Ovary (tissue), 9 donors: ENCODE measurements around the gene NFE2L3. TPM values are rescaled to one million over a fixed set of nuclear protein-coding genes. Genes with fewer than 3 reads are reported as not detected.

Source experiments
- DNase-seq, 5 donors: peaks; one replicate each; pipeline ENCODE4 v3.0.0-alpha.2; 2019 to 2020
- H3K27ac ChIP-seq, 2 donors: fragments of 200-600 bp; one replicate each; pipeline versions ENCODE4 v1.5.1 to v1.8.0; 2019 to 2022
- H3K27me3 ChIP-seq: fragments of 200-600 bp; one replicate; pipeline ENCODE4 v1.8.0; 2022
- H3K36me3 ChIP-seq: fragments of 200-600 bp; sonication (generic); one replicate; pipeline ENCODE4 v1.5.1; 2019
- H3K4me1 ChIP-seq: one replicate; pipeline ENCODE4 v1.8.1; 2013; ENCODE audit warnings: mild to moderate bottlenecking, moderate library complexity; ENCODE audit not compliant: insufficient read depth
- H3K4me3 ChIP-seq: fragments of 200-600 bp; sonication (generic); one replicate; pipeline ENCODE4 v1.5.1; 2017
- H3K9me3 ChIP-seq, 2 donors: fragments of 200-600 bp in 1 of 2; sonication (generic) in 1 of 2; one replicate each; pipeline versions ENCODE4 v1.5.1 to v1.8.1; 2013 to 2019; ENCODE audit warnings: mild to moderate bottlenecking in 1 of 2, moderate library complexity in 1 of 2
- CTCF ChIP-seq, 3 donors: fragments of 450-650 bp in 2 of 3; fragments of 200-600 bp in 1 of 3; IDR thresholded peaks; one replicate each; pipeline versions ENCODE4 v1.5.1 to v1.8.0; 2016 to 2022; ENCODE audit warnings: antibody characterized with exemption in 3 of 3, mild to moderate bottlenecking in 1 of 3
- EP300 ChIP-seq: sonication (generic); formaldehyde crosslinking; IDR thresholded peaks from one replicate; pipeline ENCODE4 v1.6.1; 2017; ENCODE audit warnings: antibody characterized with exemption
- POLR2A ChIP-seq: fragments of 450-650 bp; IDR thresholded peaks from one replicate; pipeline ENCODE4 v1.6.1; 2017; ENCODE audit warnings: antibody characterized with exemption, mild to moderate bottlenecking, moderate library complexity
- WGBS, 3 donors: extraction: QIAGEN DNeasy Blood & Tissue Kit in 1 of 3; methylation state at CpG; one replicate each; pipeline versions ENCODE4 v1.1.5 to v1.1.7; 2013 to 2017; 5-methylcytosine and 5-hydroxymethylcytosine counted together
- intact Hi-C, 4 donors: fragments of 100-400 bp; cut with DNase I; formaldehyde crosslinking; loops; one replicate each; pipeline versions ENCODE4 v1.11.0 to v1.15.1; 2022 to 2023
- polyA plus RNA-seq, 2 donors: library from polyadenylated mRNA; stranded (reverse); fragments of 200-250 nt in 1 of 2; fragments of 350-450 nt in 1 of 2; fragmentation: Illumina TruSeq in 1 of 2; extraction: RNeasy Lipid Tissue Mini Kit (QIAGEN cat#74804) in 1 of 2; gene quantifications; one replicate each; pipeline ENCODE4 v1.2.3, GENCODE V29; 2013 to 2014
- total RNA-seq, 7 donors: library from RNA; depleted of rRNA in 2 of 7; stranded (reverse); fragments of >200 nt in 2 of 7; fragmentation: NEBNext Ultra II Directional in 3 of 7; extraction: Animal tissue kit (Norgen Biotek cat#: 25700) in 3 of 7; gene quantifications; one replicate each; pipeline versions ENCODE4 v1.1.0 to v1.2.4, GENCODE V29; 2016 to 2023
- donor health status: DM: no; HTN: no; CAD: no; lungs with moderate emphysema.
- donor health status: DM: no; HTN: no; CAD: no.
- donor health status: Bipolar disorder and iron deficiency.
- donor health status: DM: yes; HTN: yes; CAD: no.
- donor health status: DM: no; HTN: no; CAD: no.
- donor health status: DM: yes; HTN: yes; CAD: no.

NFE2L3 gene
- total and polyA plus RNA-seq, 9 donors, result 0.45 to 6.1 (median 1.1) TPM

DNA sequence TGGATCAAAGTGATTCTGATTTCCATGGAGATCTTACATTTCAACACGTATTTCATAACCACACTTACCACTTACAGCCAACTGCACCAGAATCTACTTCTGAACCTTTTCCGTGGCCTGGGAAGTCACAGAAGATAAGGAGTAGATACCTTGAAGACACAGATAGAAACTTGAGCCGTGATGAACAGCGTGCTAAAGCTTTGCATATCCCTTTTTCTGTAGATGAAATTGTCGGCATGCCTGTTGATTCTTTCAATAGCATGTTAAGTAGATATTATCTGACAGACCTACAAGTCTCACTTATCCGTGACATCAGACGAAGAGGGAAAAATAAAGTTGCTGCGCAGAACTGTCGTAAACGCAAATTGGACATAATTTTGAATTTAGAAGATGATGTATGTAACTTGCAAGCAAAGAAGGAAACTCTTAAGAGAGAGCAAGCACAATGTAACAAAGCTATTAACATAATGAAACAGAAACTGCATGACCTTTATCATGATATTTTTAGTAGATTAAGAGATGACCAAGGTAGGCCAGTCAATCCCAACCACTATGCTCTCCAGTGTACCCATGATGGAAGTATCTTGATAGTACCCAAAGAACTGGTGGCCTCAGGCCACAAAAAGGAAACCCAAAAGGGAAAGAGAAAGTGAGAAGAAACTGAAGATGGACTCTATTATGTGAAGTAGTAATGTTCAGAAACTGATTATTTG lies 33.3 kb downstream of the NFE2L3 start:
- no peak overlapping the region for H3K27ac ChIP-seq
- intact Hi-C loops, result no loop called here

GRCh38 chr7:26185844-26186180 lies 33.8 kb downstream of the NFE2L3 start:
- Histone ChIP-seq H3K36me3 (no peaks in the 10 kb centered on the region), H3K27ac (no peak overlapping the region), H3K9me3 (no peaks in the 10 kb centered on the region), H3K27me3 (no peaks in the 10 kb centered on the region), H3K4me3 (no peak overlapping the region), H3K4me1 (no peaks in the 10 kb centered on the region)
- no peak for TF ChIP-seq POLR2A
- TF ChIP-seq CTCF (IDR thresholded peaks at IDR 0.05), result no peak
- no peak for TF ChIP-seq EP300
- 92 to 96% (median 93%) methylated on average over 1 of the region's 1 CpG for WGBS, 3 donors
- intact Hi-C loops, result no loop called here
- DNase-seq, result no peak

More for the DNA sequence above, 33.3 kb downstream of the NFE2L3 start:
- H3K27me3 ChIP-seq, result no peaks in the 10 kb centered on the region
- TF ChIP-seq CTCF (IDR thresholded peaks at IDR 0.05) (no peak), POLR2A (no peak), EP300 (no peak)
- WGBS, 3 donors, result 80 to 88% (median 85%) methylated on average over 10 of the region's 10 CpGs
- H3K36me3 ChIP-seq, result no peaks in the 10 kb centered on the region
- no peak for DNase-seq
- H3K4me1 ChIP-seq, result no peaks in the 10 kb centered on the region
- H3K9me3 ChIP-seq, result no peaks in the 10 kb centered on the region
- H3K4me3 ChIP-seq, result no peak overlapping the region

- intact Hi-C loops, result no loop called here
- DNase-seq, result no peak
- 66 to 74% (median 69%) methylated on average over 5 of the region's 5 CpGs for WGBS, 3 donors
- Histone ChIP-seq H3K27me3 (no peaks in the 10 kb centered on the region), H3K4me3 (no peak overlapping the region), H3K36me3 (peaks cover 5% of the 10 kb centered on the region), H3K9me3 (no peaks in the 10 kb centered on the region), H3K4me1 (no peaks in the 10 kb centered on the region), H3K27ac (no peak overlapping the region)
- TF ChIP-seq CTCF (IDR thresholded peaks at IDR 0.05), result no peak
Measured at GRCh38 chr7:26186364-26187311, 34.6 kb downstream of the NFE2L3 start.

- Histone ChIP-seq H3K27ac (no peak overlapping the region), H3K4me1 (no peaks in the 10 kb centered on the region), H3K4me3 (no peak overlapping the region), H3K36me3 (peaks cover 5% of the 10 kb centered on the region), H3K27me3 (no peaks in the 10 kb centered on the region), H3K9me3 (no peaks in the 10 kb centered on the region)
- no peak for TF ChIP-seq CTCF (IDR thresholded peaks at IDR 0.05)
- TF ChIP-seq POLR2A, result no peak
- TF ChIP-seq EP300, result no peak
- intact Hi-C loops, result no loop called here
- WGBS, 3 donors, result 64 to 73% (median 70%) methylated on average over 11 of the region's 11 CpGs
- no peak for DNase-seq
Measured at GRCh38 chr7:26187380-26188205, 35.6 kb downstream of the NFE2L3 start.
